Erythroblast (primary cell): Measurements from ENCODE around the gene ADAM8.

Source experiments
- GATA1 ChIP-seq: IDR thresholded peaks from 2 replicates; pipeline ENCODE4 v1.6.1; 2011; ENCODE audit warnings: low read depth, mild to moderate bottlenecking, control low read depth, low read length, moderate library complexity
- POLR2A ChIP-seq: IDR thresholded peaks from 2 replicates; pipeline ENCODE4 v1.6.1; 2011; ENCODE audit warnings: mild to moderate bottlenecking, low read length

GRCh38 chr10:133277277-133277992 lies 767 bp upstream of the ADAM8 start:
- TF ChIP-seq POLR2A (no peak), GATA1 (no peak)
